ENCODE data around the gene SLC13A4. TPM values are rescaled to one million over a fixed set of nuclear protein-coding genes. Genes with fewer than 3 reads are reported as not detected.

Gene SLC13A4
- total RNA-seq, 4 donors from 2014 or later, result not detected

DNA sequence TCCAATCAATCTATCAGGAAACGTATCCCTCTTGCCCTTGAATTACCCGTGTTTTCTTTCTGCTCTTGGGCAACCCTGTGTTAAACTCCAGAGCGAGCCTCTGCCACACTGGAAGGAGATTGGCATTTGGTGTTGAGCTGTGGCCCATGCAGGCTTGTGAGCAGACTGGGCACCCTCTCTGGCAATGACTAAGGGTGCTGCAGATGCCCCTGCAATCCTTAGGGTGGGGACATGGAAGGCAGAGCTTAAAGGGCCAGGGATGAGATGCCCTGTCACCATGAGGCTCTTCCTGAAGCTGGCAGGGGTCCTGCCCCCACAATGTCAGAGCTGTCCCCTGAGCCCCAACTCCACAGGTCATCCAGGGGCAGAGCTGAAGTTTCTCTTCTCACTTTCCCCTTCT, 40.1 kb upstream of the SLC13A4 start:
- Histone ChIP-seq H3K4me1 (no peaks in the 10 kb centered on the region), H3K27ac (no peak overlapping the region), H3K4me3 (no peak overlapping the region), H3K27me3 (no peaks in the 10 kb centered on the region), H3K36me3 (no peaks in the 10 kb centered on the region), H3K9me3 (no peaks in the 10 kb centered on the region)
- TF ChIP-seq POLR2A (IDR thresholded peaks at IDR 0.05), result no peak
- TF ChIP-seq, protein P1, sequence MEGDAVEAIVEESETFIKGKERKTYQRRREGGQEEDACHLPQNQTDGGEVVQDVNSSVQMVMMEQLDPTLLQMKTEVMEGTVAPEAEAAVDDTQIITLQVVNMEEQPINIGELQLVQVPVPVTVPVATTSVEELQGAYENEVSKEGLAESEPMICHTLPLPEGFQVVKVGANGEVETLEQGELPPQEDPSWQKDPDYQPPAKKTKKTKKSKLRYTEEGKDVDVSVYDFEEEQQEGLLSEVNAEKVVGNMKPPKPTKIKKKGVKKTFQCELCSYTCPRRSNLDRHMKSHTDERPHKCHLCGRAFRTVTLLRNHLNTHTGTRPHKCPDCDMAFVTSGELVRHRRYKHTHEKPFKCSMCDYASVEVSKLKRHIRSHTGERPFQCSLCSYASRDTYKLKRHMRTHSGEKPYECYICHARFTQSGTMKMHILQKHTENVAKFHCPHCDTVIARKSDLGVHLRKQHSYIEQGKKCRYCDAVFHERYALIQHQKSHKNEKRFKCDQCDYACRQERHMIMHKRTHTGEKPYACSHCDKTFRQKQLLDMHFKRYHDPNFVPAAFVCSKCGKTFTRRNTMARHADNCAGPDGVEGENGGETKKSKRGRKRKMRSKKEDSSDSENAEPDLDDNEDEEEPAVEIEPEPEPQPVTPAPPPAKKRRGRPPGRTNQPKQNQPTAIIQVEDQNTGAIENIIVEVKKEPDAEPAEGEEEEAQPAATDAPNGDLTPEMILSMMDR (IDR thresholded peaks at IDR 0.05), result no peak
- no peak for DNase-seq

DNA sequence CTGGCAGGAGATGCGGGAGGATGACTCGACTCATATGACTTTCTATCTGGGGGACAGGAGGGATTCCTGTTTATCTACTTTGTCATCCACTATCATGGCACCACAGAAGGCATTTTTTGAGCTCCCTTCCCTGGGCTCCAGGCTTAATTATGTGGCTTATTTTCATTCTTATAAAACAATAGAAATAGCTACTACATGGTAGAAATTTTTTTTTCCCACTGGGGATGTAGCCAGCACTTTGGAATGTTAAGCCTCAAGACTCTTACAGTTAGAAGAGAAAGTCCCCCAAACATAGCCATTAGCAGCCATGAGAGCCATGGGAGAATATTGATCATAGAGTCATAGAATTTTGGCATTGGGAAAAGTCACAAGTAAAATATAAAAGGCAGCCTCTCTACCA, 35.3 kb upstream of the SLC13A4 start:
- H3K27ac ChIP-seq, result no peak overlapping the region
- H3K4me1 ChIP-seq, result no peaks in the 10 kb centered on the region
- H3K27me3 ChIP-seq, result no peaks in the 10 kb centered on the region
- TF ChIP-seq, protein P1 (IDR thresholded peaks at IDR 0.05), result no peak
- TF ChIP-seq POLR2A (IDR thresholded peaks at IDR 0.05), result no peak
- H3K9me3 ChIP-seq, result no peaks in the 10 kb centered on the region
- no peaks in the 10 kb centered on the region for H3K36me3 ChIP-seq
- H3K4me3 ChIP-seq, result no peak overlapping the region
- no peak for DNase-seq

DNA sequence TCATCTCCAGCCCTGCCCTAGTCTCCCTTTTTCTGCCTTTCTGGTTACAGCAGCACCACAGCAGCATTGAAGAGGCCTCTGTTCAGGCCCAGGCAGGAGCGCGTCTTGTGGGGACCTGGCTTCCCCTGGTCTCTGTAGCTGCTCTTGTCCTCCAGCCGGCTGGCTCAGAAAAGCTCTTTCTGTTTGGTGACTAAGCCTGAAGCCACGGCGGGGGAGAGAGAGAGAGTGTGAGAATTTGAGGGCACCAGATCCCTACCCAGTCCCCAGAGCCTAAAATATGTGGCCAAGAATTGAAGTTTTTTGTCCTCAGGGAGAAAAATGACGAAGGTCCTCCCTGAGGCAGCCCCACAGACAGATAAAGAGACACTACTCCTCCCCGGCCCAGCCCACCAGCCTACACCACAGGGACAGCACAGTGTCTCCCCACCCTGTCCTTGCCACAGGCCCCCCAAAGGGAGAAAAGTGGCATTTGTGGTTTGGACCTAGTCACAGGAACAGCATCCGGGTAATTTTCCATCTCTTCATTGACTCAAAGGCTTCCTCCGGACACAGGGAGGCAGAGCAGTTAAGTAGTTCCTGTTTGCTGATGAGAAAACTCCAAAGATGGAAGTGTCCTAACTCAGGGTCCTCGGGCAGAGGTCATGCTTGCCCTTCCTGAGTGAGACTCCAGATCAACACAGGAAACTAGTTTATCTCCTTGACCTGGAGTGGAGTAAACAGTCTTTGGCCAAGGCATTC, 33.9 kb upstream of the SLC13A4 start:
- H3K27ac ChIP-seq, result peak overlapping the region in 1 of 4 donors; percentile 13
- DNase-seq, result no peak
- no peaks in the 10 kb centered on the region for H3K4me1 ChIP-seq
- no peak overlapping the region for H3K4me3 ChIP-seq
- TF ChIP-seq POLR2A (IDR thresholded peaks at IDR 0.05), result no peak
- TF ChIP-seq, protein P1 (IDR thresholded peaks at IDR 0.05), result no peak
- no peaks in the 10 kb centered on the region for H3K9me3 ChIP-seq
- H3K27me3 ChIP-seq, result no peaks in the 10 kb centered on the region
- no peaks in the 10 kb centered on the region for H3K36me3 ChIP-seq

DNA sequence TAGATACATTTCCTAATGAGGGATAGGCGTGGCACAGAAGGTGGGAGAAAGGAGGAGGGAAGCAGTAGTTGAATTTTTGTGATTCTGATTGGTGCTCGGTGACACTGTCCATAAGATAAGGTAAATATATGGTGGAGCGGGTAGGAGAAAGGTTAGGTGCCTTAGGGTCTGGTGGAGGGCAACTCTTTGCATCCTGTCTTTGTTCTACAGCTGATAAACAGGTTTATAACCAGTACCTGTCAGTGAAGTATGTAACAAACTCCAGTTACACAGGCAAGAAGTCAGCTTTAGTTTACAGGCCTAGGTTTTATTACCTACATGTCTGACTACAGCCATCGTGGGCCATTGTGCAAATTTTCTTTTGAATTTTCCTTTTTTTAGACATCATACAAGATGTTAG, 31.5 kb upstream of the SLC13A4 start:
- TF ChIP-seq POLR2A (IDR thresholded peaks at IDR 0.05), result no peak
- TF ChIP-seq, protein P1 (IDR thresholded peaks at IDR 0.05), result no peak
- H3K9me3 ChIP-seq, result no peaks in the 10 kb centered on the region
- no peak overlapping the region for H3K27ac ChIP-seq
- no peaks in the 10 kb centered on the region for H3K4me1 ChIP-seq
- DNase-seq, result no peak
- no peaks in the 10 kb centered on the region for H3K27me3 ChIP-seq
- no peaks in the 10 kb centered on the region for H3K36me3 ChIP-seq
- no peak overlapping the region for H3K4me3 ChIP-seq

DNA sequence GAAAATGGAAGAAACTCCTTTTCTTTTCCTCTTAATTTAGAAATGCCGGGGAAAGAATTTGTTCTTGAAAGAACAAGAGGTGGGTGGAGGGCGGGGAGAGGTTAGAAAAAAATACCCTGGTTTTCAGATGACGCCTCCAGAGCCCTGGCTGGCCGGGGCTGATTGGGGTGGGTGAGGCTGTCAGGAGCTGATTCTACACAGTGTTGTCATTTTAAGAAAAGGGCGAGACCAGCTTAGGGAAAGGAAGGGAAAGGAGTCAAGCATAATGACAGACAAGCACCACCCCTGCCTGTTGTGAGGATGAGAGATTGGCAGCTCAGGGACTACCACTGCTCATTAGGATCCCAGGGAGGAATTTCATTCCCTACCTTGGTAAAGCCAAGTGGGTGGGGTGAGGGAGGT, 30.5 kb upstream of the SLC13A4 start:
- no peaks in the 10 kb centered on the region for H3K27me3 ChIP-seq
- H3K36me3 ChIP-seq, result no peaks in the 10 kb centered on the region
- no peaks in the 10 kb centered on the region for H3K4me1 ChIP-seq
- TF ChIP-seq POLR2A (IDR thresholded peaks at IDR 0.05), result no peak
- TF ChIP-seq, protein P1 (IDR thresholded peaks at IDR 0.05), result no peak
- DNase-seq, result no peak
- H3K4me3 ChIP-seq, result peak overlapping the region in 1 of 4 donors; percentile 2
- H3K9me3 ChIP-seq, result no peaks in the 10 kb centered on the region
- peak overlapping the region in 3 of 4 donors; percentile 17 to 60 (median 24) for H3K27ac ChIP-seq
